NCI-H2081 treated with DMSO at 0.1 percent for 48 hours (cell line): ENCODE measurements around the gene MGAT4B.
"Not testable (repeated sequence)": the region's sequence is repeated elsewhere in the genome, so short reads cannot be mapped to it uniquely, and the experiment has no call there.

ENCODE experiments used
- DNase-seq: peaks from one replicate; lab custom pipeline; 2025; lab: John Stamatoyannopoulos, UW

The MGAT4B gene

GRCh38 chr5:179795049-179795862, 11.4 kb downstream of the MGAT4B start:
- DNase-seq: no peak

GRCh38 chr5:179794575-179794974, 12.1 kb downstream of the MGAT4B start:
- no peak for DNase-seq

- DNase-seq: no peak
These were observed 12.5 kb downstream of the MGAT4B start for GRCh38 chr5:179794171-179794570.

GRCh38 chr5:179793468-179794139, 13.1 kb downstream of the MGAT4B start, which contains the start of gene LTC4S:
Gene LTC4S, plus strand, starts transcription at chr5:179793986. Its CDS starts 95 bp downstream, at chr5:179794081.
- DNase-seq: no peak

- DNase-seq: no peak
These were observed 13.8 kb downstream of the MGAT4B start for GRCh38 chr5:179792612-179793467.

GRCh38 chr5:179791881-179792611, 14.6 kb downstream of the MGAT4B start:
- no peak for DNase-seq

GRCh38 chr5:179789278-179789677, 17.4 kb downstream of the MGAT4B start:
- DNase-seq: not testable (repeated sequence)

GRCh38 chr5:179788193-179788854, 18.3 kb downstream of the MGAT4B start:
- DNase-seq: no peak

- no peak for DNase-seq
These were observed 19.8 kb downstream of the MGAT4B start for GRCh38 chr5:179786861-179787260.

- no peak for DNase-seq
These were observed 23.5 kb downstream of the MGAT4B start for GRCh38 chr5:179783128-179783527.

GRCh38 chr5:179781846-179782245, 24.8 kb downstream of the MGAT4B start:
- DNase-seq: no peak

- DNase-seq: no peak
These were observed 26.3 kb downstream of the MGAT4B start for GRCh38 chr5:179780362-179780761.

GRCh38 chr5:179779826-179780225, 26.8 kb downstream of the MGAT4B start:
- DNase-seq: no peak

GRCh38 chr5:179778591-179778990, 28.1 kb downstream of the MGAT4B start:
- no peak for DNase-seq

GRCh38 chr5:179777909-179778308, 28.8 kb downstream of the MGAT4B start:
- no peak for DNase-seq

- no peak for DNase-seq
These were observed 29.2 kb downstream of the MGAT4B start for GRCh38 chr5:179777456-179777855.

- DNase-seq: no peak
These were observed 30.2 kb downstream of the MGAT4B start for GRCh38 chr5:179776411-179776938.

GRCh38 chr5:179774442-179774841, 32.2 kb downstream of the MGAT4B start:
- no peak for DNase-seq

- DNase-seq: no peak
These were observed 33.0 kb downstream of the MGAT4B start for GRCh38 chr5:179773686-179774040.

GRCh38 chr5:179772351-179772750, 34.3 kb downstream of the MGAT4B start:
- no peak for DNase-seq

GRCh38 chr5:179771311-179771895, 35.3 kb downstream of the MGAT4B start:
- DNase-seq: no peak
